Stomach (tissue), 9 donors: Measurements from ENCODE around the gene SHBG. TPM values are rescaled to one million over a fixed set of nuclear protein-coding genes. Genes with fewer than 3 reads are reported as not detected.

Source experiments
- DNase-seq, 2 donors: peaks; one replicate each; pipeline versions ENCODE4 v3.0.0 to v3.0.0-alpha.2; 2013 to 2019
- H3K27ac ChIP-seq, 5 donors: fragments of 200-600 bp in 4 of 5; sonication (generic) in 4 of 5; one replicate each; pipeline ENCODE4 v1.5.1; 2013 to 2019; ENCODE audit warnings: mild to moderate bottlenecking in 1 of 5, moderate library complexity in 1 of 5
- H3K27me3 ChIP-seq, 3 donors: fragments of 200-600 bp; sonication (generic); one replicate each; pipeline ENCODE4 v1.5.1; 2017 to 2019; ENCODE audit warnings: mixed run types in 1 of 3
- H3K36me3 ChIP-seq, 4 donors: fragments of 200-600 bp; sonication (generic); 1 replicate in 3 of 4; 2 replicates in 1 of 4; pipeline ENCODE4 v1.5.1; 2016 to 2019
- H3K4me1 ChIP-seq, 4 donors: fragments of 200-600 bp; sonication (generic); one replicate each; pipeline ENCODE4 v1.5.1; 2016 to 2019
- H3K4me3 ChIP-seq, 4 donors: fragments of 200-600 bp; sonication (generic) in 3 of 4; one replicate each; pipeline ENCODE4 v1.5.1; 2016 to 2019; ENCODE audit warnings: mild to moderate bottlenecking in 1 of 4
- H3K9me3 ChIP-seq, 4 donors: fragments of 200-600 bp; sonication (generic); one replicate each; pipeline ENCODE4 v1.5.1; 2016 to 2019
- EP300 ChIP-seq: sonication (generic); formaldehyde crosslinking; IDR thresholded peaks from one replicate; pipeline ENCODE4 v1.6.1; 2017; ENCODE audit warnings: antibody characterized with exemption
- POLR2A ChIP-seq, 4 donors: fragments of 450-650 bp; IDR thresholded peaks; one replicate each; pipeline ENCODE4 v1.6.1; 2016; ENCODE audit warnings: antibody characterized with exemption in 4 of 4, control low read depth in 2 of 4, mild to moderate bottlenecking in 1 of 4, moderate library complexity in 1 of 4
- POLR2AphosphoS5 ChIP-seq, 3 donors: sonication (generic); formaldehyde crosslinking; IDR thresholded peaks; one replicate each; pipeline ENCODE4 v1.6.1; 2016; ENCODE audit warnings: antibody characterized with exemption in 3 of 3
- WGBS, 5 donors: extraction: QIAGEN DNeasy Blood & Tissue Kit in 3 of 5; methylation state at CpG; one replicate each; pipeline versions ENCODE4 v1.1.5 to v1.1.7; 2013 to 2018; 5-methylcytosine and 5-hydroxymethylcytosine counted together
- intact Hi-C: fragments of 100-400 bp; cut with DNase I; formaldehyde crosslinking; loops from one replicate; pipeline ENCODE4 v1.15.1; 2023; ENCODE audit warnings: low total_unique reads
- polyA plus RNA-seq, 3 donors: library from polyadenylated mRNA; stranded (reverse); fragments of 200-250 nt; gene quantifications; one replicate each; pipeline ENCODE4 v1.2.3, GENCODE V29; 2013
- total RNA-seq, 5 donors: library from RNA; depleted of rRNA; stranded (reverse); fragments of >200 nt; gene quantifications; one replicate each; pipeline versions ENCODE4 v1.1.0 to v1.2.3, GENCODE V29; 2014 to 2016
- TF ChIP-seq, protein P1 (sequence below), 7 experiments: fragments of 450-650 bp in 4 of 7; fragments of 200-600 bp in 3 of 7; sonication (generic) in 3 of 7; IDR thresholded peaks; one replicate each; pipeline ENCODE4 v1.5.1; 2016 to 2019; ENCODE audit warnings: antibody characterized with exemption in 7 of 7, control low read depth in 2 of 7, mild to moderate bottlenecking in 1 of 7
- donor health status: healthy with polysubstance abuse.
- donor health status: Bipolar disorder and iron deficiency.
- donor health status: healthy.

The SHBG gene
- total and polyA plus RNA-seq, 8 donors: 0.20 to 1.2 (median 0.37) TPM; not detected in 5

GRCh38 chr17:7614425-7615264 is 15.3 kb upstream of the SHBG start, which contains the start of gene FXR2:
TSS of gene FXR2 (minus strand) at chr17:7614897. CDS start at chr17:7614532, 365 bp downstream.
- peak within 1 kb of the TSS; percentile 86 to 92 (median 90) for H3K4me3 ChIP-seq
- intact Hi-C loops: no loop called here
- peak within 1 kb of the TSS; percentile 88 to 99 (median 97) for H3K27ac ChIP-seq
- 0 to 1% (median 0%) methylated on average over 39 to 93 of the region's 93 CpGs for WGBS, 5 donors
- peak; percentile 40 to 88 (median 82) for TF ChIP-seq POLR2AphosphoS5 (IDR thresholded peaks at IDR 0.05)
- TF ChIP-seq, protein P1, sequence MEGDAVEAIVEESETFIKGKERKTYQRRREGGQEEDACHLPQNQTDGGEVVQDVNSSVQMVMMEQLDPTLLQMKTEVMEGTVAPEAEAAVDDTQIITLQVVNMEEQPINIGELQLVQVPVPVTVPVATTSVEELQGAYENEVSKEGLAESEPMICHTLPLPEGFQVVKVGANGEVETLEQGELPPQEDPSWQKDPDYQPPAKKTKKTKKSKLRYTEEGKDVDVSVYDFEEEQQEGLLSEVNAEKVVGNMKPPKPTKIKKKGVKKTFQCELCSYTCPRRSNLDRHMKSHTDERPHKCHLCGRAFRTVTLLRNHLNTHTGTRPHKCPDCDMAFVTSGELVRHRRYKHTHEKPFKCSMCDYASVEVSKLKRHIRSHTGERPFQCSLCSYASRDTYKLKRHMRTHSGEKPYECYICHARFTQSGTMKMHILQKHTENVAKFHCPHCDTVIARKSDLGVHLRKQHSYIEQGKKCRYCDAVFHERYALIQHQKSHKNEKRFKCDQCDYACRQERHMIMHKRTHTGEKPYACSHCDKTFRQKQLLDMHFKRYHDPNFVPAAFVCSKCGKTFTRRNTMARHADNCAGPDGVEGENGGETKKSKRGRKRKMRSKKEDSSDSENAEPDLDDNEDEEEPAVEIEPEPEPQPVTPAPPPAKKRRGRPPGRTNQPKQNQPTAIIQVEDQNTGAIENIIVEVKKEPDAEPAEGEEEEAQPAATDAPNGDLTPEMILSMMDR (IDR thresholded peaks at IDR 0.05): peak in 5 of 7 experiments; percentile 47 to 78 (median 57)
- TF ChIP-seq POLR2A (IDR thresholded peaks at IDR 0.05): no peak
- TF ChIP-seq EP300: no peak
- peak; percentile 100 for DNase-seq
- no peaks in the 10 kb centered on the region for H3K9me3 ChIP-seq
- H3K4me1 ChIP-seq: peaks cover 24 to 50% (median 38%) of the 10 kb centered on the region in 4 donors
- H3K36me3 ChIP-seq: peaks cover 4 to 14% (median 9%) of the 10 kb centered on the region in 4 donors
- no peaks in the 10 kb centered on the region for H3K27me3 ChIP-seq

GRCh38 chr17:7615265-7615747 is 14.6 kb upstream of the SHBG start:
- intact Hi-C loops: no loop called here
- Histone ChIP-seq H3K9me3 (no peaks in the 10 kb centered on the region), H3K36me3 (peaks cover 4 to 14% (median 9%) of the 10 kb centered on the region in 4 donors), H3K27me3 (no peaks in the 10 kb centered on the region), H3K4me1 (peaks cover 24 to 46% (median 36%) of the 10 kb centered on the region in 4 donors), H3K27ac (peak overlapping the region; percentile 82 to 99 (median 93)), H3K4me3 (peak overlapping the region; percentile 43 to 92 (median 88))
- TF ChIP-seq POLR2AphosphoS5 (IDR thresholded peaks at IDR 0.05): peak in 2 of 3 donors; percentile 26 to 58
- TF ChIP-seq, protein P1 (IDR thresholded peaks at IDR 0.05): no peak
- no peak for TF ChIP-seq EP300
- no peak for TF ChIP-seq POLR2A (IDR thresholded peaks at IDR 0.05)
- WGBS, 5 donors: 4 to 10% (median 6%) methylated on average over 27 to 28 of the region's 28 CpGs
- no peak for DNase-seq

GRCh38 chr17:7618608-7619007 is 11.3 kb upstream of the SHBG start:
- DNase-seq: no peak
- no peak overlapping the region for H3K27ac ChIP-seq
- 57 to 69% (median 63%) methylated on average over 5 of the region's 5 CpGs for WGBS, 5 donors
- no peaks in the 10 kb centered on the region for H3K36me3 ChIP-seq
- H3K4me1 ChIP-seq: peaks cover 1 to 13% (median 8%) of the 10 kb centered on the region in 4 donors
- no peaks in the 10 kb centered on the region for H3K27me3 ChIP-seq
- intact Hi-C loops: no loop called here
- no peak for TF ChIP-seq EP300
- TF ChIP-seq, protein P1 (IDR thresholded peaks at IDR 0.05): no peak
- TF ChIP-seq POLR2A (IDR thresholded peaks at IDR 0.05): no peak
- TF ChIP-seq POLR2AphosphoS5 (IDR thresholded peaks at IDR 0.05): no peak
- no peak overlapping the region for H3K4me3 ChIP-seq
- no peaks in the 10 kb centered on the region for H3K9me3 ChIP-seq

- H3K4me1 ChIP-seq: peaks cover 0 to under 1% (median 0%) of the 10 kb centered on the region in 4 donors
- no peak overlapping the region for H3K4me3 ChIP-seq
- no peak for DNase-seq
- H3K27ac ChIP-seq: no peak overlapping the region
- H3K9me3 ChIP-seq: no peaks in the 10 kb centered on the region
- H3K36me3 ChIP-seq: peaks cover 0 to 3% (median 3%) of the 10 kb centered on the region in 4 donors
- no peak for TF ChIP-seq EP300
- TF ChIP-seq POLR2AphosphoS5 (IDR thresholded peaks at IDR 0.05): no peak
- TF ChIP-seq POLR2A (IDR thresholded peaks at IDR 0.05): no peak
- TF ChIP-seq, protein P1 (IDR thresholded peaks at IDR 0.05): no peak
- WGBS, 5 donors: 93 to 95% (median 94%) methylated on average over 8 of the region's 8 CpGs
- intact Hi-C loops: no loop called here
- no peaks in the 10 kb centered on the region for H3K27me3 ChIP-seq
These were observed 9.1 kb upstream of the SHBG start for GRCh38 chr17:7620835-7621234.
